ENCODE results near the gene GSTA4. TPM values are rescaled to one million over a fixed set of nuclear protein-coding genes. Genes with fewer than 3 reads are reported as not detected.

GSTA4 gene
- total and polyA plus RNA-seq, 12 donors, result 144 to 1,199 (median 353) TPM

GRCh38 chr6:53043581-53043980, 48.5 kb upstream of the GSTA4 start:
- TF ChIP-seq POLR2A (IDR thresholded peaks at IDR 0.05) (no peak), CTCF (IDR thresholded peaks at IDR 0.05) (no peak)
- no peaks in the 10 kb centered on the region for H3K27me3 ChIP-seq
- no peak for DNase-seq
- peak overlapping the region; percentile 15 to 79 (median 58) for H3K27ac ChIP-seq
- peaks cover 0 to 26% of the 10 kb centered on the region in 2 donors for H3K36me3 ChIP-seq (replicated peaks in 1 of 2)
- intact Hi-C loops (cut with DNase I), result no loop called here
- H3K4me3 ChIP-seq, result no peak overlapping the region
- no peaks in the 10 kb centered on the region for H3K9me3 ChIP-seq (replicated peaks in 1 of 3)
- peaks cover 22 to 37% of the 10 kb centered on the region in 2 donors for H3K4me1 ChIP-seq (replicated peaks in 1 of 2)

- intact Hi-C loops (cut with DNase I), result no loop called here
- TF ChIP-seq CTCF (IDR thresholded peaks at IDR 0.05), result no peak
- TF ChIP-seq POLR2A (IDR thresholded peaks at IDR 0.05), result no peak
- Histone ChIP-seq H3K27me3 (no peaks in the 10 kb centered on the region), H3K27ac (peak overlapping the region; percentile 31 to 80 (median 58)), H3K9me3 (replicated peaks in 1 of 3) (no peaks in the 10 kb centered on the region), H3K4me1 (replicated peaks in 1 of 2) (peaks cover 20 to 39% of the 10 kb centered on the region in 2 donors), H3K36me3 (replicated peaks in 1 of 2) (peaks cover 0 to 38% of the 10 kb centered on the region in 2 donors), H3K4me3 (no peak overlapping the region)
- WGBS, 4 donors, result 23 to 39% (median 31%) methylated on average over 4 of the region's 4 CpGs
- DNase-seq, result no peak
These were observed 47.0 kb upstream of the GSTA4 start for GRCh38 chr6:53042112-53042511.

GRCh38 chr6:53041356-53041755, 46.3 kb upstream of the GSTA4 start:
- 83 to 92% (median 90%) methylated on average over 4 of the region's 4 CpGs for WGBS, 4 donors
- H3K27me3 ChIP-seq, result no peaks in the 10 kb centered on the region
- intact Hi-C loops (cut with DNase I), result no loop called here
- H3K4me1 ChIP-seq (replicated peaks in 1 of 2), result peaks cover 21 to 40% of the 10 kb centered on the region in 2 donors
- H3K4me3 ChIP-seq, result no peak overlapping the region
- H3K27ac ChIP-seq, result peak overlapping the region in 3 of 5 donors; percentile 58 to 80 (median 79)
- H3K9me3 ChIP-seq (replicated peaks in 1 of 3), result no peaks in the 10 kb centered on the region
- DNase-seq, result no peak
- no peak for TF ChIP-seq CTCF (IDR thresholded peaks at IDR 0.05)
- H3K36me3 ChIP-seq (replicated peaks in 1 of 2), result peaks cover 0 to 38% of the 10 kb centered on the region in 2 donors

- Histone ChIP-seq H3K36me3 (replicated peaks in 1 of 2) (peaks cover 0 to 46% of the 10 kb centered on the region in 2 donors), H3K4me1 (replicated peaks in 1 of 2) (peaks cover 34 to 57% of the 10 kb centered on the region in 2 donors), H3K4me3 (no peak overlapping the region), H3K9me3 (replicated peaks in 1 of 3) (no peaks in the 10 kb centered on the region), H3K27ac (no peak overlapping the region), H3K27me3 (no peaks in the 10 kb centered on the region)
- TF ChIP-seq CTCF (IDR thresholded peaks at IDR 0.05) (no peak), POLR2A (IDR thresholded peaks at IDR 0.05) (no peak)
- no peak for DNase-seq
- intact Hi-C loops (cut with DNase I), result no loop called here
These were observed 43.5 kb upstream of the GSTA4 start for GRCh38 chr6:53038596-53038995.
